Upper lobe of left lung (tissue), 6 donors: ENCODE measurements around the gene TCL1B. TPM values are rescaled to one million over a fixed set of nuclear protein-coding genes. Genes with fewer than 3 reads are reported as not detected.

Experiments
- ATAC-seq, 2 donors: fragments of 200-7000 bp; cut with Tn5 transposase; one replicate each; pipeline ENCODE4 v1.9.1; 2022; ENCODE audit warnings: mild to moderate bottlenecking in 2 of 2, moderate library complexity in 2 of 2; ENCODE audit not compliant: low FRiP score in 2 of 2
- DNase-seq, 2 donors: peaks; one replicate each; pipeline ENCODE4 v3.0.0-alpha.2; 2019 to 2020
- H3K27ac ChIP-seq, 4 donors: fragments of 200-600 bp; sonication (generic); one replicate each; pipeline ENCODE4 v1.5.1; 2016 to 2019
- H3K27me3 ChIP-seq, 4 donors: fragments of 200-600 bp; sonication (generic); one replicate each; pipeline ENCODE4 v1.5.1; 2017 to 2019
- H3K36me3 ChIP-seq, 4 donors: fragments of 200-600 bp; sonication (generic); one replicate each; pipeline ENCODE4 v1.5.1; 2016 to 2019
- H3K4me1 ChIP-seq, 4 donors: fragments of 200-600 bp; sonication (generic); one replicate each; pipeline ENCODE4 v1.5.1; 2018 to 2019
- H3K4me3 ChIP-seq, 4 donors: fragments of 200-600 bp; sonication (generic); one replicate each; pipeline ENCODE4 v1.5.1; 2017 to 2019; ENCODE audit warnings: mild to moderate bottlenecking in 2 of 4, moderate library complexity in 1 of 4
- H3K9me3 ChIP-seq, 4 donors: fragments of 200-600 bp; sonication (generic); one replicate each; pipeline ENCODE4 v1.5.1; 2018 to 2019
- CTCF ChIP-seq, 6 experiments: fragments of 450-650 bp in 4 of 6; fragments of 200-600 bp in 2 of 6; sonication (generic) in 2 of 6; IDR thresholded peaks; one replicate each; pipeline ENCODE4 v1.5.1; 2016 to 2019; ENCODE audit warnings: antibody characterized with exemption in 6 of 6
- EP300 ChIP-seq, 4 donors: sonication (generic); formaldehyde crosslinking; IDR thresholded peaks; one replicate each; pipeline ENCODE4 v1.5.1; 2017; ENCODE audit warnings: antibody characterized with exemption in 4 of 4, control low read depth in 2 of 4
- POLR2A ChIP-seq, 4 donors: fragments of 450-650 bp; IDR thresholded peaks; one replicate each; pipeline ENCODE4 v1.5.1; 2016 to 2017; ENCODE audit warnings: antibody characterized with exemption in 4 of 4, mild to moderate bottlenecking in 2 of 4
- POLR2AphosphoS5 ChIP-seq, 2 donors: sonication (generic); formaldehyde crosslinking; IDR thresholded peaks; one replicate each; pipeline ENCODE4 v1.5.1; 2017; ENCODE audit warnings: antibody characterized with exemption in 2 of 2
- WGBS, 2 donors: methylation state at CpG; one replicate each; pipeline ENCODE4 v1.1.5; 2017 to 2018; 5-methylcytosine and 5-hydroxymethylcytosine counted together
- total RNA-seq, 6 donors: library from RNA; depleted of rRNA in 4 of 6; stranded (reverse); fragments of >200 nt in 4 of 6; gene quantifications; one replicate each; pipeline versions ENCODE4 v1.1.0 to v1.2.1, GENCODE V29; 2016 to 2021
- donor health status: DM: no; HTN: no; CAD: no; lungs with moderate emphysema.
- donor health status: DM: no; HTN: yes; CAD: no; lungs with severe emphysema.

The TCL1B gene
- total RNA-seq, 6 donors from 2014 or later: not detected

GRCh38 chr14:95690815-95691214 is 4.6 kb downstream of the TCL1B start:
- ATAC-seq: no peak
- WGBS, 2 donors: 79 to 90% methylated on average over 10 of the region's 10 CpGs
- no peaks in the 10 kb centered on the region for H3K27me3 ChIP-seq

GRCh38 chr14:95691591-95691990 is 5.4 kb downstream of the TCL1B start:
- H3K27me3 ChIP-seq: no peaks in the 10 kb centered on the region
- H3K36me3 ChIP-seq: no peaks in the 10 kb centered on the region

More at GRCh38 chr14:95690815-95691214, 4.6 kb downstream of the TCL1B start:
- H3K36me3 ChIP-seq: no peaks in the 10 kb centered on the region
- no peak overlapping the region for H3K27ac ChIP-seq
- no peaks in the 10 kb centered on the region for H3K9me3 ChIP-seq
- TF ChIP-seq POLR2AphosphoS5 (IDR thresholded peaks at IDR 0.05): no peak
- peak in 1 of 2 donors; percentile 40 for DNase-seq
- no peak overlapping the region for H3K4me3 ChIP-seq
- no peaks in the 10 kb centered on the region for H3K4me1 ChIP-seq

GRCh38 chr14:95692109-95692508 is 5.9 kb downstream of the TCL1B start:
- Histone ChIP-seq H3K9me3 (no peaks in the 10 kb centered on the region), H3K4me3 (no peak overlapping the region), H3K27me3 (no peaks in the 10 kb centered on the region), H3K27ac (no peak overlapping the region), H3K36me3 (no peaks in the 10 kb centered on the region), H3K4me1 (no peaks in the 10 kb centered on the region)
- 94 to 95% methylated on average over 3 to 4 of the region's 4 CpGs for WGBS, 2 donors
- no peak for DNase-seq
- ATAC-seq: no peak
- no peak for TF ChIP-seq POLR2AphosphoS5 (IDR thresholded peaks at IDR 0.05)

More at GRCh38 chr14:95691591-95691990, 5.4 kb downstream of the TCL1B start:
- H3K4me3 ChIP-seq: no peak overlapping the region
- TF ChIP-seq POLR2A (IDR thresholded peaks at IDR 0.05) (no peak), EP300 (IDR thresholded peaks at IDR 0.05) (no peak), CTCF (IDR thresholded peaks at IDR 0.05) (no peak), POLR2AphosphoS5 (IDR thresholded peaks at IDR 0.05) (no peak)
- DNase-seq (no peak), ATAC-seq (peak; percentile 18 to 21)
- H3K9me3 ChIP-seq: no peaks in the 10 kb centered on the region
- 89 to 90% methylated on average over 5 to 10 of the region's 10 CpGs for WGBS, 2 donors
- no peak overlapping the region for H3K27ac ChIP-seq
- no peaks in the 10 kb centered on the region for H3K4me1 ChIP-seq

GRCh38 chr14:95695051-95695450 is 8.8 kb downstream of the TCL1B start:
- Histone ChIP-seq H3K27me3 (no peaks in the 10 kb centered on the region), H3K4me3 (no peak overlapping the region), H3K4me1 (no peaks in the 10 kb centered on the region), H3K36me3 (no peaks in the 10 kb centered on the region), H3K9me3 (no peaks in the 10 kb centered on the region), H3K27ac (no peak overlapping the region)
- 74 to 93% methylated on average over 3 to 4 of the region's 5 CpGs for WGBS, 2 donors
- ATAC-seq (no peak), DNase-seq (no peak)
- no peak for TF ChIP-seq EP300 (IDR thresholded peaks at IDR 0.05)
- no peak for TF ChIP-seq POLR2AphosphoS5 (IDR thresholded peaks at IDR 0.05)
- TF ChIP-seq POLR2A (IDR thresholded peaks at IDR 0.05): no peak
- TF ChIP-seq CTCF (IDR thresholded peaks at IDR 0.05): no peak

- Histone ChIP-seq H3K4me3 (no peak overlapping the region), H3K4me1 (no peaks in the 10 kb centered on the region), H3K36me3 (no peaks in the 10 kb centered on the region), H3K27me3 (no peaks in the 10 kb centered on the region), H3K9me3 (no peaks in the 10 kb centered on the region), H3K27ac (no peak overlapping the region)
- ATAC-seq (no peak), DNase-seq (no peak)
- WGBS, 2 donors: 69 to 82% methylated on average over 5 of the region's 5 CpGs
- TF ChIP-seq EP300 (IDR thresholded peaks at IDR 0.05) (no peak), CTCF (IDR thresholded peaks at IDR 0.05) (no peak), POLR2A (IDR thresholded peaks at IDR 0.05) (no peak), POLR2AphosphoS5 (IDR thresholded peaks at IDR 0.05) (no peak)
Observed at GRCh38 chr14:95695913-95696312, 9.7 kb downstream of the TCL1B start.

- ATAC-seq (no peak), DNase-seq (no peak)
- 65 to 71% methylated on average over 15 of the region's 15 CpGs for WGBS, 2 donors
- Histone ChIP-seq H3K4me3 (no peak overlapping the region), H3K36me3 (no peaks in the 10 kb centered on the region), H3K27ac (no peak overlapping the region), H3K9me3 (no peaks in the 10 kb centered on the region), H3K4me1 (no peaks in the 10 kb centered on the region), H3K27me3 (no peaks in the 10 kb centered on the region)
- TF ChIP-seq POLR2AphosphoS5 (IDR thresholded peaks at IDR 0.05) (no peak), CTCF (IDR thresholded peaks at IDR 0.05) (no peak), POLR2A (IDR thresholded peaks at IDR 0.05) (no peak), EP300 (IDR thresholded peaks at IDR 0.05) (no peak)
Observed at GRCh38 chr14:95696741-95697140, 10.5 kb downstream of the TCL1B start.
